Measurements from ENCODE around the gene MAP3K6.
A peak's percentile ranks its signal among the peaks of the same experiment; 100 is the strongest.

Gene MAP3K6

GRCh38 chr1:27331426-27331825 lies 35.3 kb downstream of the MAP3K6 start:
- Mint-ChIP-seq H3K27me3 (ENCODE audit: low read depth) (no peaks in the 10 kb centered on the region), H3K4me1 (ENCODE audit: low read depth) (peaks cover 21% of the 10 kb centered on the region), H3K27ac (no peak overlapping the region), H3K9me3 (no peaks in the 10 kb centered on the region), H3K4me3 (no peak overlapping the region), H3K36me3 (ENCODE audit: low read depth) (peaks cover 24% of the 10 kb centered on the region)

GRCh38 chr1:27330786-27331185 lies 36.0 kb downstream of the MAP3K6 start:
- H3K4me3 Mint-ChIP-seq, result no peak overlapping the region
- peaks cover 27% of the 10 kb centered on the region for H3K4me1 Mint-ChIP-seq (ENCODE audit: low read depth)
- H3K36me3 Mint-ChIP-seq (ENCODE audit: low read depth), result peaks cover 24% of the 10 kb centered on the region
- H3K27me3 Mint-ChIP-seq (ENCODE audit: low read depth), result no peaks in the 10 kb centered on the region
- no peaks in the 10 kb centered on the region for H3K9me3 Mint-ChIP-seq
- H3K27ac Mint-ChIP-seq, result no peak overlapping the region

- Mint-ChIP-seq H3K4me1 (ENCODE audit: low read depth) (peaks cover 41% of the 10 kb centered on the region), H3K36me3 (ENCODE audit: low read depth) (peaks cover 24% of the 10 kb centered on the region), H3K27me3 (ENCODE audit: low read depth) (no peaks in the 10 kb centered on the region), H3K9me3 (no peaks in the 10 kb centered on the region), H3K4me3 (no peak overlapping the region), H3K27ac (no peak overlapping the region)
Measured at GRCh38 chr1:27327964-27328363, 38.8 kb downstream of the MAP3K6 start.

DNA sequence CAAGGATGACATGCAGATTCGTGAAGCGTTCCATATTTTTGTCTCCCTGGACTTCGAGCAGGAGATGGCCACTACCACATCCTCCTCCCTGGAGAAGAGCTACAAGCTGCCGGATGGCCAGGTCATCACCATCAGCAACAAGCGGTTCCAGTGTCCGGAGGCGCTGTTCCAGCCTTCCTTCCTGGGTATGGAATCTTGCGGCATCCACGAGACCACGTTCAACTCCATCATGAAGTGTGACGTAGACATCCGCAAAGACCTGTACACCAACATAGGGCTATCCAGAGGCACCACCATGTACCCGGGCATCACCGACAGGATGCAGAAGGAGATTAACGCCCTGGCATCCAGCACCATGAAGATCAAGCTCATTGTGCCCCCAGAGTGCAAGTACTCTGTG lies 41.5 kb downstream of the MAP3K6 start:
- H3K9me3 Mint-ChIP-seq, result no peaks in the 10 kb centered on the region
- H3K4me3 Mint-ChIP-seq, result no peak overlapping the region
- no peak overlapping the region for H3K27ac Mint-ChIP-seq
- H3K27me3 Mint-ChIP-seq (ENCODE audit: low read depth), result no peaks in the 10 kb centered on the region
- H3K4me1 Mint-ChIP-seq (ENCODE audit: low read depth), result peaks cover 38% of the 10 kb centered on the region
- peaks cover 18% of the 10 kb centered on the region for H3K36me3 Mint-ChIP-seq (ENCODE audit: low read depth)

GRCh38 chr1:27322569-27323240 lies 44.1 kb downstream of the MAP3K6 start:
- Mint-ChIP-seq H3K27ac (peak overlapping the region; percentile 94), H3K36me3 (ENCODE audit: low read depth) (peaks cover 15% of the 10 kb centered on the region), H3K4me3 (peak overlapping the region; percentile 95), H3K4me1 (ENCODE audit: low read depth) (peaks cover 31% of the 10 kb centered on the region), H3K9me3 (no peaks in the 10 kb centered on the region), H3K27me3 (ENCODE audit: low read depth) (peaks cover 3% of the 10 kb centered on the region)

DNA sequence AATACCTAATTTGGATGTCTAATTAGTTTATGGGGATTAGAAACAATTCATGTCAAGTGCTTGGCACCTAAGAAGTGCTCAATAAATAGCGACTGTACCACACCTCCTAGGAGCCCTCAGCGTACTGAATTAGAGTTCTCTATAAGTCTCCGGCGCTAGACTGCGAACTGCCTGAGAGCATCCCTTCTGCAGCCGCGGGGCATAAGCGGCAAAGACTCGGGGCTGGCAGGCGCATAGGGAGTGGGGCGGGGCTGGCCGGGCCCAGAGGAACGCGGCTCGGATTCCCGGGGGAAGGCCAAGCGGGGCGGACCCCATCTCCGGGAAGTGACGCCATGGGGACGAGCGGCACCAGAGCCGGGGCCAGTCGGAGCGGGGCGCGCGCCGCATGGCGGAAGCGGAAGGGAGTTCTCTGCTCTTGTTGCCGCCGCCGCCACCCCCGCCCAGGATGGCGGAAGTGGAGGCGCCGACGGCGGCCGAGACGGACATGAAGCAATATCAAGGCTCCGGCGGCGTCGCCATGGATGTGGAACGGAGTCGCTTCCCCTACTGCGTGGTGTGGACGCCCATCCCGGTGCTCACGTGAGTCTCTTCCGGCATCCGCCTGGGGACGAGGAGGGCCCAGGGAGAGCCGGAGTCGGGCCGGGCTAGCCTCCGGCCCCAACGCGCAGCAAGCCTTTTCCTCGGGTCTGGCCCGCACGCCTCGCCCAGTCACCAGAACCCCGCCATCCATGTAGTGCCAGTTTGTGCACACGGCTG lies 44.8 kb downstream of the MAP3K6 start, which contains the start of gene TMEM222:
TMEM222 (plus strand) TSS at position 351 of the 756 bp plus-strand sequence; CDS start at position 386, 35 bp downstream.
- Mint-ChIP-seq H3K36me3 (ENCODE audit: low read depth) (peaks cover 15% of the 10 kb centered on the region), H3K27me3 (ENCODE audit: low read depth) (peaks cover 3% of the 10 kb centered on the region), H3K9me3 (no peaks in the 10 kb centered on the region)

GRCh38 chr1:27318596-27318995 lies 48.2 kb downstream of the MAP3K6 start:
- peaks cover 6% of the 10 kb centered on the region for H3K4me1 Mint-ChIP-seq (ENCODE audit: low read depth)
- H3K36me3 Mint-ChIP-seq (ENCODE audit: low read depth), result peaks cover 1% of the 10 kb centered on the region
- H3K27me3 Mint-ChIP-seq (ENCODE audit: low read depth), result peaks cover 3% of the 10 kb centered on the region
- no peak overlapping the region for H3K27ac Mint-ChIP-seq
- H3K9me3 Mint-ChIP-seq, result no peaks in the 10 kb centered on the region
- H3K4me3 Mint-ChIP-seq, result no peak overlapping the region

More for the DNA sequence above, 44.8 kb downstream of the MAP3K6 start, which contains the start of gene TMEM222:
- H3K4me1 Mint-ChIP-seq (ENCODE audit: low read depth), result peaks cover 30% of the 10 kb centered on the region
- H3K27ac Mint-ChIP-seq, result peak within 1 kb of the TSS; percentile 94
- H3K4me3 Mint-ChIP-seq, result peak within 1 kb of the TSS; percentile 95

DNA sequence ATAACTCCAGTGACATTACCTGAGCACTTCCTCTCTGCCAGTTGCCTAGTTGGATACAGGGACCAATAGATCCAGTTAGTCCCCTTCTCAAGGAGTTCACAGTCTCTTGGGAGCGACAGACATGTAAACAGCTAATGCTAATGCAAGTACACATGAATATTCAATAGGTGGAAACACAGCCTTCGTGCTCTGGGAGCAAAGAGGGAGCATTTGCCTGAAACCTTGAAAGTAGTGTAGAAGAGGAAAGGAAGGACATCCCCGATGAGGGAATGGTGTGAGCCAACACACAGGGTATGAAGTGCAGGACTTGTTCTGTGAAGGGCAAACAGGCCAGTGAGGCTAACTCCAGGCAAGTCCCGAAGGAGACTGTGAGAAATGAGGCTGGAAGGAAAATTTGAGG lies 48.6 kb downstream of the MAP3K6 start:
- Mint-ChIP-seq H3K27me3 (ENCODE audit: low read depth) (peaks cover 6% of the 10 kb centered on the region), H3K4me3 (no peak overlapping the region)

DNA sequence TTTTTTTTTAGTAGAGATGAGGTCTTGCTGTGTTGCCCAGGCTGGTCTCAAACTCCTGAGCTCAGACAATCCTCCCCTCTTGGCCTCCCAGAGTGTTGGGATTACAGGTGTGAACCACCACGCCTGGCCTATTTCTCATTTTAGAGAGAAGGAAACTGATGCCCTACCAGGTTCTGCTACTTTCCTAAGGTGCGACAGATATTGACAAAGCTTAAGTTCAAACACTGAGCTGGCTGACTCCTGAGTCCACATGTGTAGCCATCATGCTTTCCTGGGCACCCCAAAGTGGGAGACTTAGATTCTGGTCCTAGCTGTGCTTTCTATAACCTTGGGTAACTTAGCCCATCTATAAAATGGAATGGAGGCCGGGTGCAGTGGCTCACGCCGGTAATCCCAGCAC lies 49.9 kb downstream of the MAP3K6 start:
- H3K27me3 Mint-ChIP-seq (ENCODE audit: low read depth), result peaks cover 14% of the 10 kb centered on the region
- H3K4me1 Mint-ChIP-seq (ENCODE audit: low read depth), result peaks cover 6% of the 10 kb centered on the region
- H3K36me3 Mint-ChIP-seq (ENCODE audit: low read depth), result no peaks in the 10 kb centered on the region
- H3K4me3 Mint-ChIP-seq, result no peak overlapping the region
- no peaks in the 10 kb centered on the region for H3K9me3 Mint-ChIP-seq
- H3K27ac Mint-ChIP-seq, result no peak overlapping the region

More for the DNA sequence above, 48.6 kb downstream of the MAP3K6 start:
- peaks cover 6% of the 10 kb centered on the region for H3K4me1 Mint-ChIP-seq (ENCODE audit: low read depth)
- peaks cover 1% of the 10 kb centered on the region for H3K36me3 Mint-ChIP-seq (ENCODE audit: low read depth)
- H3K9me3 Mint-ChIP-seq, result no peaks in the 10 kb centered on the region
- H3K27ac Mint-ChIP-seq, result no peak overlapping the region

DNA sequence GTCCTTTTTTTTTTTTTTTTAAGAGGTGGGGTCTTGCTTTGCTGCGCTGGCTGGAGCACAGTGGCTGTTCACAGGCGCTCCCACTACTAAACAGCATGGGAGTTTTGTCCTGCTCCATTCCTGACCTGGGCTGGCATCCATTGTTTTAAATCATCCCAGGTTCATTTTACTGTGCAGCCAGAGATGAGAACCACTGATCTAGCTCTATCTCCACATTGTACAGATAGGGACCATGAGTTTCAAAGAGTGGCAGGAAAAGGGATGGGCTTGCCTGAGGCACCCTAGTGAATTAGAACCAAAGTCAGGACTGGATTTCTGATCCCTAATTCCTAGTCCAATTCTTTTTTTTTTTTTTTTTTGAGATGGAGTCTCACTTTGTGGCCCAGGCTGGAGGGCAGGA lies 52.0 kb downstream of the MAP3K6 start:
- Mint-ChIP-seq H3K9me3 (no peaks in the 10 kb centered on the region), H3K4me1 (ENCODE audit: low read depth) (no peaks in the 10 kb centered on the region), H3K27me3 (ENCODE audit: low read depth) (peaks cover 19% of the 10 kb centered on the region), H3K27ac (no peak overlapping the region), H3K4me3 (no peak overlapping the region), H3K36me3 (ENCODE audit: low read depth) (no peaks in the 10 kb centered on the region)

- no peak overlapping the region for H3K4me3 Mint-ChIP-seq
- H3K27me3 Mint-ChIP-seq (ENCODE audit: low read depth), result peaks cover 19% of the 10 kb centered on the region
- H3K36me3 Mint-ChIP-seq (ENCODE audit: low read depth), result no peaks in the 10 kb centered on the region
- no peaks in the 10 kb centered on the region for H3K4me1 Mint-ChIP-seq (ENCODE audit: low read depth)
- H3K27ac Mint-ChIP-seq, result no peak overlapping the region
- H3K9me3 Mint-ChIP-seq, result no peaks in the 10 kb centered on the region
Measured at GRCh38 chr1:27314169-27314568, 52.6 kb downstream of the MAP3K6 start.

DNA sequence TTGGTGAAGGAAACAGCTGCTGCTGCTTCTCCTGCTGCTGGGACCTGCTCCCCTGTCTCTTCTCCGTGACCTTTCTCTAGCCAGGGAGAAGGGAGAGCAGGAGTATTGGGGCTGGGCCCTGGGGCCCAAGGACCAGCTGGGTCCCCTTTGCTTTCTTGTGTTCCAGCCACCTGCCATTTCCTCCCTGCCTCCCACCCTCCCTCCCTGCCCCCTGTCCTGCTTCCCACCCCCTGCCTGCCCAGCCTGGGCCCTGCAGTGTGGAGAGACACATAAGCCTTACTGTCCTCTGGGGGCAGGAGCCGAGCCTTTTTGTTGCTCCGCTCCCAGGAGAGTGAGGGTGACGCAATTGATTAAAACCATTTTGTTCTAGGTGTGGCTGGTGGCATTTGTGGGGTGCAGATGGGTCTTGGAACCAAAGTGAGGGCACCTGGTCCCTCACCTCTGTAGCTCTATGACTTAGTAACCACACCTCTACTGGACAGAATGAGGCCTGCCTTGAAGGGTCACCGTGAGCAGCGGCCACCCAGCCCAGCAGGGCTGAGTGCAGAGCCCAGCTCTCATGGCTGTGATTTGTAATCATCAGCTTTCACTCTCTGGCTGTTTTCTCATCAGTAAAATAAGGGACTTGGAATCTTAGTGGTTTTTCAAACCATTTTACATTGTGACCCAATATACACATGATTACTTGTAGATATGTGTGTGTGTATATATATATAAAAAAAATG lies 58.7 kb downstream of the MAP3K6 start:
- H3K9me3 Mint-ChIP-seq, result no peaks in the 10 kb centered on the region
- H3K36me3 Mint-ChIP-seq (ENCODE audit: low read depth), result peaks cover 1% of the 10 kb centered on the region
- no peaks in the 10 kb centered on the region for H3K4me1 Mint-ChIP-seq (ENCODE audit: low read depth)
- H3K27ac Mint-ChIP-seq, result no peak overlapping the region
- peaks cover 11% of the 10 kb centered on the region for H3K27me3 Mint-ChIP-seq (ENCODE audit: low read depth)
- no peak overlapping the region for H3K4me3 Mint-ChIP-seq

DNA sequence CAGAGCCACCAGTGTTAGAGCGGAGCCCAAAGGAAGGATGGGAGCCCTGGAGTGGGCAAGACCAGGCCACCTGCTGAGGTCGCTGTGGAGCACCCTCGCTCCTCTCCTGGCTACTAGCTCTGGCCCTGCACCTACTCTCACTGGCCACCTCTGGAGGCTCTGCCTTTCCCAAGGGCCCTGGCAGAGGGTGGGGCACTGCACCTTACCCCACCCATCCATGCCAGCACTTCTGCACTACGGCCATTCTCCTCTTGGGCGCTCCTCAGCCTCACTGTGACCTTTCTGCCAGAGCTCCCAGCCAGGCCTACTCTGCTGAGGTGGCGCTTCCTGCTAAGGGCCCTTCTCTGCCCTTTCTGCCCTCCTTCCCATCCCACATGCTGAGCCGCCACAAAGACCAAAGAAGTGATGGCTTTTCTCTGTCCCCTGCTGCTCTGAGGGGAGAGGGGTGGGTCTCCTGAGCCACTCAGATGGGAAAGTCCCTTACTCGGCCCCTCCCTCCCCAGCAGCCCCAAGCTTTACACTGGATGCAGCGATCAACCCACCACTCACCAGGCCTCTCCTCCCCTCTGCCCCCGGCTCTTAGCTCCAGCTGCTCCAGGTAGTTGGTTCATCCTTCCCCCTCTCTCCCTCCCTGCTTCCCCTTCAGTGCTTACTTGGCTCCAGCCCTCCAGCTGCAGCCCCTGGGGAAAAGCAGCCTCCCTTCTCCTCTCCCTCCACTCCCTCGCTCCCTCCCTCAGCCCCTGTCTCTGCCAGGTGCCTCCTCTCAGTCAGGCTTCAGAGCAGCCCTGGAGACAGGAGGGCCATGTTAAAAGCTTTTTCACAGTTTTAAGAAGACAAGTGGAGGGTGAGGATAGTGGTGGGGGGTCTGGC lies 59.6 kb downstream of the MAP3K6 start:
- Mint-ChIP-seq H3K9me3 (no peaks in the 10 kb centered on the region), H3K27ac (no peak overlapping the region), H3K27me3 (ENCODE audit: low read depth) (peaks cover 4% of the 10 kb centered on the region), H3K36me3 (ENCODE audit: low read depth) (peaks cover 1% of the 10 kb centered on the region), H3K4me1 (ENCODE audit: low read depth) (no peaks in the 10 kb centered on the region), H3K4me3 (no peak overlapping the region)

GRCh38 chr1:27306071-27306470 lies 60.7 kb downstream of the MAP3K6 start:
- peaks cover 3% of the 10 kb centered on the region for H3K27me3 Mint-ChIP-seq (ENCODE audit: low read depth)
- H3K27ac Mint-ChIP-seq, result no peak overlapping the region
- H3K9me3 Mint-ChIP-seq, result no peaks in the 10 kb centered on the region
- H3K4me3 Mint-ChIP-seq, result no peak overlapping the region
- H3K4me1 Mint-ChIP-seq (ENCODE audit: low read depth), result no peaks in the 10 kb centered on the region
- H3K36me3 Mint-ChIP-seq (ENCODE audit: low read depth), result peaks cover 1% of the 10 kb centered on the region

Measured in T-helper 1 cell treated with Interleukin-12 subunit alpha and Interleukin-12 subunit beta and Interleukin-4 antibody, amounts not matched to agents 30 μg/mL and 1 μg/mL, for 36 hours (primary cell).